HepG2 (cell line): Measurements from ENCODE around the gene AP4M1. TPM values are rescaled to one million over a fixed set of nuclear protein-coding genes. Genes with fewer than 3 reads are reported as not detected.

Experiments used
- ATAC-seq: fragments of 200-7000 bp; cut with Tn5 transposase; 3 replicates; pipeline ENCODE4 v1.9.1; 2020; ENCODE audit warnings: mild to moderate bottlenecking, moderate library complexity
- BruUV-seq: library from RNA; stranded (reverse); fragments of 400-500 nt; replicated peaks from 2 replicates; lab custom pipeline; 2021; lab: Mats Ljungman, UMichigan
- CTCF ChIA-PET: fragments of 300-600 bp; formaldehyde crosslinking; extraction: SDS; loops from one replicate; lab custom pipeline; 2021; ENCODE audit warnings: low total read pairs, inconsistent platforms, low intra/inter-chr PET ratio; lab: Yijun Ruan, JAX
- POLR2A ChIA-PET: fragments of 350-600 bp; sonication (Branson Sonifier 250); formaldehyde crosslinking; loops from one replicate; lab custom pipeline; 2020; ENCODE audit warnings: antibody characterized with exemption, inconsistent platforms; lab: Yijun Ruan, JAX
- DNase-seq: peaks from one replicate; pipeline ENCODE4 v3.0.0-alpha.2; 2015; ENCODE audit warnings: low spot score
- FAIRE-seq: peaks from 3 replicates; lab custom pipeline; 2011; peaks lifted over from hg19 to GRCh38; lab: Jason Lieb, UNC
- H2AFZ ChIP-seq: one replicate; pipeline ENCODE4 v1.6.1; 2011; ENCODE audit warnings: low read length, inconsistent platforms
- H3K27ac ChIP-seq: fragments of 300-600 bp; 3 replicates; pipeline ENCODE4 v1.8.0; 2011; ENCODE audit warnings: mixed run types, mild to moderate bottlenecking, mixed read lengths, low read length, inconsistent platforms; ENCODE audit not compliant: insufficient read depth; ENCODE audit errors: extremely low read length
- H3K27me3 ChIP-seq, 2 experiments: fragments of 200-600 bp in 1 of 2; 2 replicates in 1 of 2; 3 replicates in 1 of 2; pipeline versions ENCODE4 v1.6.0 to v1.8.0; 2011; ENCODE audit warnings: low read length in 2 of 2, mild to moderate bottlenecking in 2 of 2, moderate library complexity in 2 of 2, inconsistent platforms in 1 of 2; ENCODE audit not compliant: insufficient read depth in 2 of 2, control insufficient read depth in 1 of 2
- H3K36me3 ChIP-seq, 2 experiments: fragments of 200-600 bp in 1 of 2; replicated peaks in 1 of 2; 2 replicates in 1 of 2; 3 replicates in 1 of 2; pipeline versions ENCODE4 v1.5.1 to v1.8.0; 2011; ENCODE audit warnings: low read length in 2 of 2, inconsistent platforms in 1 of 2; ENCODE audit not compliant: insufficient read depth in 2 of 2, control insufficient read depth in 1 of 2
- H3K4me1 ChIP-seq: 2 replicates; pipeline ENCODE4 v1.5.1; 2012; ENCODE audit warnings: low read length, inconsistent platforms; ENCODE audit not compliant: insufficient read depth
- H3K4me2 ChIP-seq: 2 replicates; pipeline ENCODE4 v1.6.0; 2011; ENCODE audit warnings: low read depth, low read length, inconsistent platforms
- H3K4me3 ChIP-seq, 3 experiments: fragments of 200-600 bp in 1 of 3; sonication (generic), shearing (Covaris generic) in 1 of 3; replicated peaks in 1 of 3; 2 replicates each; pipeline ENCODE4 v1.5.1; 2011 to 2016; ENCODE audit warnings: low read length in 3 of 3, inconsistent platforms in 2 of 3, low read depth in 2 of 3, mild to moderate bottlenecking in 2 of 3, control low read depth in 1 of 3, mixed read lengths in 1 of 3; ENCODE audit not compliant: insufficient read depth in 1 of 3
- H3K79me2 ChIP-seq: one replicate; pipeline ENCODE4 v1.6.1; 2011; ENCODE audit warnings: low read length, inconsistent platforms; ENCODE audit not compliant: insufficient read depth
- H3K9ac ChIP-seq: 2 replicates; pipeline ENCODE4 v1.6.0; 2011; ENCODE audit warnings: mild to moderate bottlenecking, low read depth, low read length, inconsistent platforms; ENCODE audit not compliant: insufficient read depth
- H3K9me3 ChIP-seq: 2 replicates; pipeline ENCODE4 v1.5.1; 2012; ENCODE audit warnings: mild to moderate bottlenecking, low read length
- H4K20me1 ChIP-seq: 2 replicates; pipeline ENCODE4 v1.6.0; 2011; ENCODE audit warnings: inconsistent platforms, mild to moderate bottlenecking, low read length, moderate library complexity; ENCODE audit not compliant: insufficient read depth
- ADNP ChIP-seq: sonication (generic); formaldehyde crosslinking; IDR thresholded peaks from 2 replicates; pipeline ENCODE4 v1.4.0; 2020; ENCODE audit warnings: missing genetic modification reagents
- AGO2 ChIP-seq: fragments of 200-400 bp; formaldehyde crosslinking; optimal IDR thresholded peaks from 2 replicates; pipeline ENCODE3; 2017; ENCODE audit warnings: mild to moderate bottlenecking, low read depth, low read length, moderate library complexity
- CHD4 ChIP-seq: fragments of 200-600 bp; sonication (generic); IDR thresholded peaks from 2 replicates; pipeline ENCODE4 v1.7.0; 2017; ENCODE audit warnings: mild to moderate bottlenecking, low read length, borderline replicate concordance
- DZIP1 ChIP-seq: sonication (generic); formaldehyde crosslinking; IDR thresholded peaks from 2 replicates; pipeline ENCODE4 v1.5.0; 2020; ENCODE audit warnings: mild to moderate bottlenecking, missing genetic modification reagents
- LRRFIP1 ChIP-seq: sonication (generic); formaldehyde crosslinking; conservative IDR thresholded peaks from 2 replicates; pipeline ENCODE4 v1.4.0; 2020; ENCODE audit warnings: missing genetic modification reagents
- MTF2 ChIP-seq: sonication (generic); formaldehyde crosslinking; IDR thresholded peaks from 2 replicates; pipeline ENCODE4 v1.5.0; 2020; ENCODE audit warnings: missing genetic modification reagents, borderline replicate concordance
- PAX8 ChIP-seq: sonication (generic); formaldehyde crosslinking; IDR thresholded peaks from 2 replicates; pipeline ENCODE4 v1.8.0; 2022; ENCODE audit warnings: mild to moderate bottlenecking, missing genetic modification reagents, borderline replicate concordance
- POLR2A ChIP-seq, 2 experiments: IDR thresholded peaks; 2 replicates each; pipeline ENCODE4 v1.6.1; 2011; ENCODE audit warnings: low read depth in 2 of 2, low read length in 2 of 2, mild to moderate bottlenecking in 1 of 2, moderate library complexity in 1 of 2; ENCODE audit not compliant: insufficient read depth in 1 of 2
- RBFOX2 ChIP-seq: fragments of 200-400 bp; formaldehyde crosslinking; IDR thresholded peaks from 2 replicates; pipeline ENCODE4 v1.6.1; 2017; ENCODE audit warnings: low read depth, mild to moderate bottlenecking, low read length
- REL ChIP-seq: sonication (generic); formaldehyde crosslinking; conservative IDR thresholded peaks from 2 replicates; pipeline ENCODE4 v1.8.0; 2022; ENCODE audit warnings: mild to moderate bottlenecking, missing genetic modification reagents, moderate library complexity
- ZBTB39 ChIP-seq: sonication (generic); formaldehyde crosslinking; IDR thresholded peaks from 2 replicates; pipeline ENCODE4 v1.5.0; 2020; ENCODE audit warnings: missing genetic modification reagents
- ZBTB7B ChIP-seq: sonication (generic); formaldehyde crosslinking; IDR thresholded peaks from 2 replicates; pipeline ENCODE4 v1.4.0; 2020; ENCODE audit warnings: missing genetic modification reagents
- ZC3H13 ChIP-seq: sonication (generic); formaldehyde crosslinking; IDR thresholded peaks from 2 replicates; pipeline ENCODE4 v1.8.1; 2023; ENCODE audit warnings: mild to moderate bottlenecking, missing genetic modification reagents, moderate library complexity
- ZNF296 ChIP-seq: sonication (generic); formaldehyde crosslinking; conservative IDR thresholded peaks from 2 replicates; pipeline ENCODE4 v1.5.0; 2020; ENCODE audit warnings: mild to moderate bottlenecking, missing genetic modification reagents
- ZNF598 ChIP-seq: sonication (generic); formaldehyde crosslinking; IDR thresholded peaks from 2 replicates; pipeline ENCODE4 v1.5.1; 2020; ENCODE audit warnings: mild to moderate bottlenecking, missing genetic modification reagents, borderline replicate concordance
- ZNF746 ChIP-seq: sonication (generic); formaldehyde crosslinking; IDR thresholded peaks from 2 replicates; pipeline ENCODE4 v1.8.0; 2022; ENCODE audit warnings: mild to moderate bottlenecking, missing genetic modification reagents
- WGBS: methylation state at CpG from one replicate; pipeline ENCODE4 v1.1.6; 2017; ENCODE audit warnings: low lambda C conversion rate; 5-methylcytosine and 5-hydroxymethylcytosine counted together
- in situ Hi-C: cut with HindIII; loops from 2 replicates; pipeline ENCODE4 v1.10.0; 2017; ENCODE audit warnings: low pct_unique_long_range_greater_than_20kb; ENCODE audit not compliant: extremely low pct_ligation_motif_present
- intact Hi-C: fragments of 100-400 bp; cut with micrococcal nuclease; formaldehyde crosslinking; loops from one replicate; pipeline ENCODE4 v1.10.0; 2022; ENCODE audit not compliant: unreplicated experiment
- polyA plus RNA-seq, 8 experiments: library from polyadenylated mRNA; depleted of rRNA in 3 of 8; stranded (reverse) in 7 of 8; unstranded in 1 of 8; fragments of >200 nt; fragmentation: Illumina TruSeq in 4 of 8; extraction: Trizol in 4 of 8; gene quantifications; 2 replicates each; pipeline versions ENCODE4 v1.2.1 to v1.2.3, GENCODE V29; 2011 to 2016; ENCODE audit warnings: low read depth in 4 of 8, missing spikeins in 1 of 8, mixed read lengths in 1 of 8; ENCODE audit not compliant: insufficient read depth in 1 of 8
- total RNA-seq, 5 experiments: library from RNA; depleted of rRNA; stranded (reverse); fragments of >200 nt; fragmentation: Illumina TruSeq; extraction: Trizol; gene quantifications; 2 replicates each; pipeline ENCODE4 v1.2.3, GENCODE V29; 2016; ENCODE audit warnings: low read depth in 1 of 5

The AP4M1 gene
- total and polyA plus RNA-seq, 2 of the 13 experiments (the other 11 are each of a cell fraction or from before 2014, with no cell fraction given), result 6.3 to 9.7 TPM

- CTCF ChIA-PET, result no interaction called here
- no peaks in the 10 kb centered on the region for H4K20me1 ChIP-seq
- H3K4me1 ChIP-seq, result peaks cover 55% of the 10 kb centered on the region
- DNase-seq (no peak), FAIRE-seq (peak; percentile 55), ATAC-seq (peak; percentile 61)
- in situ Hi-C loops (no loop called here), intact Hi-C loops (loop anchor here (5.0 kb wide), 1 partner anchor 46 kb away; the partner anchor contains the start of gene ZNF3)
- H3K79me2 ChIP-seq, result peaks cover 5% of the 10 kb centered on the region
- H3K9me3 ChIP-seq, result no peaks in the 10 kb centered on the region
- peak overlapping the region; percentile 74 to 92 (median 84) for H3K4me3 ChIP-seq
- peak overlapping the region; percentile 88 for H3K9ac ChIP-seq
- H3K27me3 ChIP-seq, result no peaks in the 10 kb centered on the region
- H3K36me3 ChIP-seq, result no peaks in the 10 kb centered on the region
- 5% methylated on average over 17 of the region's 37 CpGs for WGBS
- no peak overlapping the region for H2AFZ ChIP-seq
- TSS peak; percentile 43 for BruUV-seq
- peak overlapping the region; percentile 74 for H3K4me2 ChIP-seq
- POLR2A ChIA-PET, result interaction anchor here (2.5 to 3.7 kb wide), 2 partner anchors 21 to 27 kb away, joined by 8 to 26 read pairs; partner anchors contain the start of genes AP4M1, LAMTOR4 and MCM7
- peak overlapping the region; percentile 96 for H3K27ac ChIP-seq
- TF ChIP-seq AGO2 (peak; percentile 85), ZNF296 (CRISPR knock-in tag) (0 out of 2 replicates have a peak, but pooled peaks have one; percentile 2), ZBTB7B (CRISPR knock-in tag) (peak; percentile 36), ZBTB39 (CRISPR knock-in tag) (0 out of 2 replicates have a peak, but pooled peaks have one; percentile 27), PAX8 (CRISPR knock-in tag) (0 out of 2 replicates have a peak, but pooled peaks have one; percentile 27), POLR2A (IDR thresholded peaks at IDR 0.05; ENCODE audit: insufficient read depth in 1 of 2, low read depth in 2 of 2, low read length in 2 of 2) (0 out of 4 replicates have a peak, but pooled peaks of 1 of the 2 experiments have one; percentile 32), ZC3H13 (0 out of 2 replicates have a peak, but pooled peaks have one; percentile 37), CHD4 (no peak), ADNP (CRISPR knock-in tag) (no peak), ZNF746 (CRISPR knock-in tag) (peak; percentile 51; the same call in 1 of the 2 replicates), MTF2 (CRISPR knock-in tag) (0 out of 2 replicates have a peak, but pooled peaks have one; percentile 62), RBFOX2 (peak; percentile 61), DZIP1 (CRISPR knock-in tag) (peak; percentile 44; the same call in 1 of the 2 replicates), REL (0 out of 2 replicates have a peak, but pooled peaks have one; percentile 10), ZNF598 (CRISPR knock-in tag) (peak; percentile 66; the same call in 1 of the 2 replicates), LRRFIP1 (no peak)
Observed at GRCh38 chr7:100127866-100128636, 26.6 kb downstream of the AP4M1 start.
